Ramos (cell line): Measurements from ENCODE around the gene CRYBG2.
"Not testable (repeated sequence)": the region's sequence is repeated elsewhere in the genome, so short reads cannot be mapped to it uniquely, and the experiment has no call there.

Experiments
- in situ Hi-C: fragments of 300-500 bp; cut with MboI; formaldehyde crosslinking; loops from one replicate; pipeline ENCODE4 v1.14.3; 2022; ENCODE audit warnings: low sequenced_read_pairs; ENCODE audit not compliant: unreplicated experiment

Gene CRYBG2, protein sequence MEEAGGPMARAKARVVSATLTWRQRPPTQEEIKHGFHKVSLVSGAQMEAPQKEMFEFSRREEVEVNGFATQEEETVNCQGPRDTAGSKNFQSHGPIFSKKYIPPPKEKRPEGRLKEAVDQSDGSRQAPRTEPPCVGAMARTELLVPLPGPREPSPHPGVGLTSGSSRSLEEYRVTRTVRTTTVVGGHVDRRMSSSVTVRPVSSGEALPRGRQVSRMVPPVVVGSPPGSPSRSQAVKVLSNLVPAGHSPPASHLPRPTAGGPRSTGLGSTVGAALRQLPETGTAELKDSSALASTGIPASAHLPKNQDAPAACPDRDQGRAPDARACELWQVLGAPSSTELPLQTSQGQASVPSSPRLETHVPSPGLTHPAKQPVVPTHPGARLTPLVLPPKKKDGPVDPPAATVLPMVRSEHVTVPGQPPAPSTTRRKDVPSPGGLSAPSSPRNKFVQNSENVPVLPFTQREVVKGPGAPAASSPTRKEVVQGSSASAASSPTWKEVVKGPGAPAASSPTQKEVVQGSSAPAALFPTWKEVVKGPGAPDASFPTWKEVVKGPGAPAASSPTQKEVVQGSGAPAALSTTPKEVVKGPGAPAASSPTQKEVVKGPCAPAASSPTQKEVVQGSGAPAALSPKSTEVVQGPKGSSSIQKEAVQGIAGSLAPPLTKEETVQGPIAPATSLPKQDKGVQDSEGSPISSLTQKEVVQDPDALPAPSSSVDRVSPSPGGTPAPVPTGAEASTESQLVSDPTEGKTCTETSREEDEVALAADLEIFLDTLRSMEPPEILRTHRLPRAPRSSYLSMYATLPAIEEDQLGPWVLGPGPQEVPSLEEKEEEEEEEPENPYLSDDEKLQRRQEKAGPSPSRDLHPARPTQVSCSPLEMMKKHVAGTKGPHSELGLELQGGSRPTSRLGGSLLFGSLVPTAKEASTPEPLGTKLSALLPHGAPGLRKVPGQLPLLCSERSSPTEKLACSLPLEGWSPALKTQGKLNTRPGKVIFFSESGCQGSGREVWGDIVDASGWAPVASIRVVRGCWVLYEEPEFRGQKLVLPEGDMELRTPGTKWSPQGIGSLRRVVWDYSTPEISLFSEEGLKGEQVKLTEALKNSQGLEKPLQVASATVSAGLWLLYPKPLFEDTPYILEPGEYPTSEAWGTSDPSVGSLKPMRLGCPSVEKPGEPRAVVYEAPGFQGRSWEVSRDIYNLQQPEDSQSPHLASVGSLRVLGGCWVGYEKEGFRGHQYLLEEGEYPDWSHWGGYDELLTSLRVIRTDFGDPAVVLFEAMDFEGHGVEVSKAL (N-terminal part only)

GRCh38 chr1:26353976-26354820, at the start of gene CRYBG2:
CRYBG2 (minus strand) TSS chr1:26354130; CDS start chr1:26346657, 7,473 bp downstream.
- in situ Hi-C loops: no loop called here

GRCh38 chr1:26403656-26404055, 49.7 kb upstream of the CRYBG2 start:
- in situ Hi-C loops: no loop called here

GRCh38 chr1:26401891-26402290, 48.0 kb upstream of the CRYBG2 start:
- in situ Hi-C loops: no loop called here

DNA sequence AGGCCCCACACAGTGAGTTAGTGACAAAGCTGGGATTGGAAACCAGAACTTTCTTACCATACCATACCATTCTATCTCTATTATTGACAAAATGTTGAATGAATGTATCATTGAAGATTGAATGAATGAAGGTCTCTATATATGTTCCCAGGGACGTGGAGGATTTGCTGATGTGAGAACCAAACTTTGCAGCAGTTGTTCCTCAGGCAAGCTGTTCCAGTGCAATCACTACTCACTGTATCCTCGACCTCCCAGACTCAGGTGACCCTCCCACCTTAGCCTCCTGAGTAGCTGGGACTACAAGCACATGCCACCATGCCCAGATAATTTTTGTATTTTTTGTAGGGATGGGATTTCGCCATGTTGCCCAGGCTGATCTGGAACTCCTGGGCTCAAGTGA, 45.1 kb upstream of the CRYBG2 start:
- in situ Hi-C loops: no loop called here

DNA sequence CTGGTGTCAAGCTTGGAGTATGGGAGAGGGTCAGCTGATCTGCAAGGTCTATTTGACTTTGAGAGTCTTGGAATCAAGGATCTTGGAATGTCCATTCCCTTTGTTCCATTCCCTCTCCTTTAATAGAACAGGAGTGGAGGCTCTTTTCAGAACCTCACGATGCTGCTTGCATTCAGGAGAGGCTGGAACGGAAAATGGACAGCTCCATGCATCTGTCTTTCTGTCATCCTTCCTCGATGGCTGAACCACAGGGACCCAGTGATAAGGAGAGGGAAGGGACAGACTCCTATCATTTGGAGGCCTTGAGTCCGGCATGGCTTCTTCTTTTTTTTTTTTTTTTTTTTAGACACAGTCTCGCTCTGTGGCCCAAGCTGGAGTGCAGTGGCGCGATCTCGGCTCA, 41.8 kb upstream of the CRYBG2 start:
- in situ Hi-C loops: no loop called here

DNA sequence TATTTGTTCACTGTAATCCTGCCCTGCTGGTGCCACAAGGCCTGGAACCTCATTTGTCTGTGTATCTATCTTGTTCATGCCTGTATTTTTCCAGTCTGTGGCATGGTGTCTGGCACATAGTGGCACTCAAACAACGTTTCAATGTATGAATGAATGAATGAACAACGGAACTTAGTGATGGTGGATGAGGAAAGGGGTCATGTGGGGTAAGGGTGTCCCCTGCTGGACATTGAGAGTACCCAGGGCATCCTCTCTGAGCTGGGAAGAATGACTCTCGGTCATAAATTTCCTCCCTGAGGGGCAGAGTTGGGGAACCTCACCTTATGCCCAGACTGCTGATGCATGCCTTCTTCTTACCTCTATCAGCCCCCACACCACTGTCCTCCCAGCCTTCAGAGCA, 37.5 kb upstream of the CRYBG2 start:
- in situ Hi-C loops: no loop called here

- in situ Hi-C loops: no loop called here
Measured at GRCh38 chr1:26389604-26390247, 35.8 kb upstream of the CRYBG2 start.

DNA sequence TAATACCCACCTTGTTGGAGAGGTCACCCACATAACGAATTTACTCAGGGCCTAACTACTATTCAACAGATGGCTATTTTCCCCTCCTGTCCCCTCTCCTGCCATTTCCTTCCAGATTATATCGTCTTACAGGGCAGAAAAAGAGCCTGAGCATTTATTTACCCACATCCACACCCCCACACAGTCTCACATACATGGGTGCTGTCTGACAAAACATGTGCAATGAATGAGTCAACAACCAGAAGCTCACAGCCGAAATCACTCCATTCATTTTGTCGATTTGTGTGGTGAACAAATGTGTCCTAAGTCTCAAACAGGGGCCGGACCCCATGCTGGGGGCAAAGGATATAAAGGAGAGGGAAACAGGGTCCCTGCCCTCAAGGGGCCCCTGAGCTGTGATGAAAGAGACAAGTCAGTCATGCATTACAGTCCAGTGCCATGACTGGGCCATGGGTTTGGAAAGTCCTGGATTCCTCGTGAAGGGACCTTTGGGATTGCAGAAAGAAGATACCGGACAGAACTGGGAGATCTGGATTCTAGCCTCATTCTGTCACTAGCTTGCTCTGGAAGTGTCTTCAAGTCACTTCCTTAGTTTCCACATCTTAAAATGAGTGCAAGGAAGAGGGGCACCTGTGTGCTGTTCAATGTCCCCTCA, 35.0 kb upstream of the CRYBG2 start:
- in situ Hi-C loops: no loop called here

DNA sequence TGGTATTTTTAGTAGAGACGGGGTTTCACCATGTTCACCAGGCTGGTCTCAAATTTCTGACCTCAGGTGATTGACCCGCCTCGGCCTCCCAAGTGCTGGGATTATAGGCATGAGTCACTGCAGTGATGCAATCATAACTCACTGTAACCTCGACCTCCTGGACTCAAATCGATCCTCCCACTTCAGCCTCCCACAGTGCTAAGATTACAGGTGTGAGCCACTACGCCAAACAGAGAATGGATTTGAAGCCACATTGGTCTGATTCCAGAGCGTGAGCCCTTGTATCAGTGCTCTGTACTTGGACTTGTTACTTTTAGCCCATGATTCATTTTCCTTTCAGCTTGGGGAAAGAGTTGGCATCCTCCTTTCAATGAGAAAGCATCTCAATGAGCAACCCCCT, 33.5 kb upstream of the CRYBG2 start:
- in situ Hi-C loops: no loop called here

DNA sequence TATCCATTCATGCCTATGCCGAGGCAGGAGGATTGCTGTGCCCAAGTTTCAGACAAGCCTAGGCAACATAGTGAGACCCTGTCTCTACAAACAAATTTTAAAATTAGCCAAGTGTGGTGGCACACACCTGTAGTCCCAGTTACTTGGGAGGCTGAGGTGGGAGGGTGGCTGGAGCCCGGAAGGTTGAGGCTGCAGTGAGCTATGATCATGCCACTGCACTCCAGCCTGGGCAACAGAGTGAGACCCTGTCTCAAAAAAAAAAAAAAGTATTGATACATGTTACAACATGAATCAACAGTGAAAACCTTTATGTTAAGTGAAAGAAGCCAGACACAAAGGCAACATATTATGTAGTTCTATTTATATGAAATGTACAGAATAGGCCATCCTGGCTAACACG, 31.1 kb upstream of the CRYBG2 start:
- in situ Hi-C loops: not testable (repeated sequence)

- in situ Hi-C loops: no loop called here
Measured at GRCh38 chr1:26384076-26384475, 30.1 kb upstream of the CRYBG2 start.

DNA sequence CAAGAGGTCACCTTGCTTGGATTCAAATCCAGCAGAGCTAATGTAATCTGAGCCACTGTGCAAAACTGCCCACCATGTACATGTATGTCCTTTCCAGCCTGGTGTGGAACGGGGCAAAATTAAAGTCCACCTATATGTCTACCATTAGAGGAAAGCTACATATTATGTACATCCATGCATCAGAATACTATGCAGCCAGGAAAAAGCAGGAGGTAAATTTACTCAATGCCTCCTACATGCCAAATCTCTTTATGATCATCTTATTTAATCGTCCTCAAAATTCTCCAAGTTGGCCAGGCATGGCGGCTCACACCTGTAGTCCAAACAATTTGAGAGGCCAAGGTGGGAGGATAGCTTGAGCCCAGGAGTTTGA, 24.9 kb upstream of the CRYBG2 start:
- in situ Hi-C loops: no loop called here

GRCh38 chr1:26378088-26378878, 24.4 kb upstream of the CRYBG2 start:
- in situ Hi-C loops: no loop called here

DNA sequence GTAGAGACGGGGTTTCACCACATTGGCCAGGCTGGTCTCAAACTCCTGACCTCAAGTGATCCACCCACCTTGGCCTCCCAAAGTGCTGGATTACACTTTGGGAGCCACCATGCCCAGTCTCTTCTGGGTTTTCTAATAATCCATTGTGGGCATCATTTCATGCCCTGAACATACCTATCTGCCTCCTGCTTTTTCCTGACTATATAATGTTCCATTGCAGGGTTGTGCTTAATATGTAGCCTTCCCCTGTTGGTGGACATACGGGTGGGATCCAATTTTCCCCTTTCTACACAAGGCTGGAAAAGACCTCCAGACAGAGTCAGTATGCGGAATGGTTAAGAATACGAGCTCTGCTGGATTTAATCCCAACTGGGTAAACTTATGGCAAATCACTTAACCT, 22.1 kb upstream of the CRYBG2 start:
- in situ Hi-C loops: no loop called here

GRCh38 chr1:26375081-26375480, 21.2 kb upstream of the CRYBG2 start:
- in situ Hi-C loops: no loop called here

GRCh38 chr1:26374361-26374760, 20.4 kb upstream of the CRYBG2 start:
- in situ Hi-C loops: not testable (repeated sequence)

DNA sequence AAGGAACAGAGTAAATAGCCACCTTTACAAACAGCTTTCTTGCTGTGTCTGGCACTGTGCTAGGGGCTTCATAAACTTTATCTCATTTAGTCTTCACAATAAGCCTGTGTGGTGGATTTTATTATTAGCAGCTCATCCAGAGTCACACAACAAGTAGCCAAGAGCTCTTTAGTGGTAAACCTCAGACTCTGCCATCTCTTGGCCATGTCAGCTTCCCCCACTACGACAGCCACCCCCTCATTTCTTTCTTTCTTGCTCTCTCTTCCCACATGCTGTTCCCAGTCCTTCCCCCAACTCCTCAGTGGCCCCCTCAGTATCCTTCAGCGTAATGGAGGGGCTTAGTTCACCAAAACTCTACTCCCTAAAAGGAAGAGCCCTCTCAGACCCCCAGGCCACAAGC, 19.9 kb upstream of the CRYBG2 start:
- in situ Hi-C loops: no loop called here

DNA sequence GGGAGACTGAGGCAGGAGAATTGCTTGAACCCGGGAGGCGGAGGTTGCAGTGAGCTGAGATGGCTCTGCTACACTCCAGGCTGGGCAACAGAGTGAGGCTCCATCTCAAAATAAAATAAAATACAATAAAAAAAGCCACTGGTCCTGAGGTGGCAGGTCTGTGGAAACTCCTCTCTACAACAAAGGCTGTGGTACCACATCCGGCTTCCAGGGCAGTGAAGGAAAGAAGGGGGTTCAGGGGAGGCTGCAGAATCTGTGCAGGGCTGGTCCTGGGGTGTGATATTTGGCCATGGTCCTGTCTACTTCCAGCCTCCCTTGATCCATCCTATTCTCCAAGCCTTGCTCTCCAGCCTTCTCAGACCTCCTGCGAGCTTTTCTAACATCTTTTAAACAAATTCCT, 19.4 kb upstream of the CRYBG2 start:
- in situ Hi-C loops: no loop called here
